Progenitor cell of endocrine pancreas (in vitro differentiated cells): ENCODE data around the gene KCNMA1. TPM values are rescaled to one million over a fixed set of nuclear protein-coding genes. Genes with fewer than 3 reads are reported as not detected.

Experiments
- DNase-seq: peaks from one replicate; pipeline ENCODE4 v3.0.0; 2021; ENCODE audit warnings: low spot score; ENCODE audit not compliant: unreplicated experiment
- H3K27ac Mint-ChIP-seq: 2 replicates; pipeline ENCODE4 v1.8.0; 2021; ENCODE audit warnings: mild to moderate bottlenecking, moderate library complexity, mixed read lengths
- H3K27me3 Mint-ChIP-seq: 2 replicates; pipeline ENCODE4 v1.8.0; 2021; ENCODE audit warnings: mixed read lengths
- H3K36me3 Mint-ChIP-seq: 2 replicates; pipeline ENCODE4 v1.8.0; 2022; ENCODE audit warnings: mixed read lengths; ENCODE audit not compliant: insufficient read depth
- H3K4me1 Mint-ChIP-seq: 2 replicates; pipeline ENCODE4 v1.8.0; 2021; ENCODE audit warnings: low read depth, mixed read lengths
- H3K4me3 Mint-ChIP-seq: 2 replicates; pipeline ENCODE4 v1.8.0; 2021; ENCODE audit warnings: low read depth, mild to moderate bottlenecking, moderate library complexity, mixed read lengths
- H3K9me3 Mint-ChIP-seq: 2 replicates; pipeline ENCODE4 v1.8.0; 2021; ENCODE audit warnings: low read depth, mixed read lengths
- total RNA-seq: library from RNA; stranded (reverse); gene quantifications from 2 replicates; pipeline ENCODE4 v1.2.1, GENCODE V29; 2021
- TF ChIP-seq, protein P1 (sequence below): fragments of 200-600 bp; sonication (generic); IDR thresholded peaks from one replicate; pipeline ENCODE4 v1.5.0; 2021; ENCODE audit warnings: antibody characterized with exemption, mild to moderate bottlenecking; ENCODE audit not compliant: unreplicated experiment

Gene KCNMA1
- total RNA-seq, 1 donor from 2014 or later: 5.8 TPM

DNA sequence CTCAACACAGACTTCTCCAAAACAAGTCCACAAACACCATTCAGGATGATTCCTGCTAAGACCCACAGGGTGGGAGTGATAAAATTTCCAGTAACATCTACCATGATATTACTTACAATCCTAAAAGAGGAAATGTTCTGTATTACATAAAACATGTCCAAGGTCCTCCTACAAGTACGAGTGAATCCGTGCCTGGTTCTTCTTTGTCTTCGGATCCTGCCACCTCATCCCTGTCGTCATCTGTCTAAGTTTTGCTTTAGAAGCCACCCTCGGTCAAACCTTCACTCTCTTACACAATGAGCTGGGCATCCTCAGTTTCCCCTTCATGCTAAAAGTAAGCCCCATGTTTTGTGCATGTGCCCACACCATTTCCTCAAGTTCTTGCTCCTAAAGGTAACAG lies 279.0 kb downstream of the KCNMA1 start:
- Mint-ChIP-seq H3K4me1 (no peaks in the 10 kb centered on the region), H3K9me3 (no peaks in the 10 kb centered on the region), H3K36me3 (no peaks in the 10 kb centered on the region), H3K4me3 (no peak overlapping the region), H3K27ac (no peak overlapping the region), H3K27me3 (peaks cover 7% of the 10 kb centered on the region)
- DNase-seq: no peak
- TF ChIP-seq, protein P1, sequence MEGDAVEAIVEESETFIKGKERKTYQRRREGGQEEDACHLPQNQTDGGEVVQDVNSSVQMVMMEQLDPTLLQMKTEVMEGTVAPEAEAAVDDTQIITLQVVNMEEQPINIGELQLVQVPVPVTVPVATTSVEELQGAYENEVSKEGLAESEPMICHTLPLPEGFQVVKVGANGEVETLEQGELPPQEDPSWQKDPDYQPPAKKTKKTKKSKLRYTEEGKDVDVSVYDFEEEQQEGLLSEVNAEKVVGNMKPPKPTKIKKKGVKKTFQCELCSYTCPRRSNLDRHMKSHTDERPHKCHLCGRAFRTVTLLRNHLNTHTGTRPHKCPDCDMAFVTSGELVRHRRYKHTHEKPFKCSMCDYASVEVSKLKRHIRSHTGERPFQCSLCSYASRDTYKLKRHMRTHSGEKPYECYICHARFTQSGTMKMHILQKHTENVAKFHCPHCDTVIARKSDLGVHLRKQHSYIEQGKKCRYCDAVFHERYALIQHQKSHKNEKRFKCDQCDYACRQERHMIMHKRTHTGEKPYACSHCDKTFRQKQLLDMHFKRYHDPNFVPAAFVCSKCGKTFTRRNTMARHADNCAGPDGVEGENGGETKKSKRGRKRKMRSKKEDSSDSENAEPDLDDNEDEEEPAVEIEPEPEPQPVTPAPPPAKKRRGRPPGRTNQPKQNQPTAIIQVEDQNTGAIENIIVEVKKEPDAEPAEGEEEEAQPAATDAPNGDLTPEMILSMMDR: no peak

DNA sequence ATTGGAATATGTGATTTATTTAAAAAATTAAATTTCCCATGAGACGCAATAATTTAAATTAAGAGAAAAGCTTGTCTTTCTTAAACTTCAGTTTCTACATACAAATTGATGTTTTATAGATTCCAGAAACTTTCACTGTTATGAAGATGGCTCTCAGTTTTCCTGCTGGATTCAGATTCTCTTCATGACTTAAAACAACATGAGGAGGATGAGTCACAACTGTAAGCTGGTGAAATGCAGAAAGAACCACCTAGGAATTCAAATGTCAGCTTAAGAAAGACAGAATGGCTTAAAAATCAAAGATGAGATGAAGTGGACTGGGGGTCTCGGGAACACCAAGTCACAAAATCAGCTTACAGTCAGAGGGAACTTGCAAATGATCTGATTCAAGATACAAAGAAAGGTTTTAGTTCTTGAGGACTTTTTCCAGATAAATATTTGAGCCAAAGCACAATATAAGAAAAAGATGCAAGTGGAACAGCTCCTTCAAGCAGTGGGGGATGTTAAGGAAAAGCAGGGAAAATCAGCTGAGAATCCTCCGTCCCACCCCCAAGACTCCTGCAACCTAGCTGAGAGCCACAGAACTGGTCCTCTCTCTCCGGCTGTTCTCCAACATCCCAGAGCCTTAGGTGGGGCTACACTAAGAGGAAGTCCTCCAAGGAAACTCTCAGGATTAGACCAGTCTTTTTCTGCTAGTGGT lies 279.8 kb downstream of the KCNMA1 start:
- H3K36me3 Mint-ChIP-seq: no peaks in the 10 kb centered on the region
- no peaks in the 10 kb centered on the region for H3K9me3 Mint-ChIP-seq
- H3K27me3 Mint-ChIP-seq: peaks cover 5% of the 10 kb centered on the region
- H3K27ac Mint-ChIP-seq: no peak overlapping the region
- no peaks in the 10 kb centered on the region for H3K4me1 Mint-ChIP-seq
- no peak overlapping the region for H3K4me3 Mint-ChIP-seq
- no peak for DNase-seq
- TF ChIP-seq, protein P1: no peak

DNA sequence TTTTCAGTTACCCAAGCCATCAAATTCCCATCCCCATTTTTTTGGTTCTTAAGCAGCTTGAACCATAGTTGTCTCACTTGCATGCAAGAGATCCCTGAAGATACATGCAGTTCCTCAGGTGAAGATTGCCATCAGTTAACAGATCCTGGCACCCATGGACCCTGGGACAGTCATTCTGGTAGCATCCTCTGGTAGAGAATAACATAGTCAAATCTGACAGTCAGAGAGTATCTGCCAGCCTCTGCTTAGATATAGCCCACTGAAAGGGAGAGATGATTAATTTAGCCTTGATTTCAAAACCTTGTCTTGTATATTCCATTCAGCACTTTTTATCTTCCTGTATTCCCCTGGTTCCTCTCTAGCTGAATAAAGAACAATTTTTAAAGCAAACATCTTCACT lies 280.4 kb downstream of the KCNMA1 start:
- Mint-ChIP-seq H3K27me3 (peaks cover 5% of the 10 kb centered on the region), H3K4me3 (no peak overlapping the region), H3K4me1 (no peaks in the 10 kb centered on the region), H3K9me3 (no peaks in the 10 kb centered on the region), H3K27ac (no peak overlapping the region), H3K36me3 (no peaks in the 10 kb centered on the region)
- no peak for DNase-seq
- TF ChIP-seq, protein P1: no peak

DNA sequence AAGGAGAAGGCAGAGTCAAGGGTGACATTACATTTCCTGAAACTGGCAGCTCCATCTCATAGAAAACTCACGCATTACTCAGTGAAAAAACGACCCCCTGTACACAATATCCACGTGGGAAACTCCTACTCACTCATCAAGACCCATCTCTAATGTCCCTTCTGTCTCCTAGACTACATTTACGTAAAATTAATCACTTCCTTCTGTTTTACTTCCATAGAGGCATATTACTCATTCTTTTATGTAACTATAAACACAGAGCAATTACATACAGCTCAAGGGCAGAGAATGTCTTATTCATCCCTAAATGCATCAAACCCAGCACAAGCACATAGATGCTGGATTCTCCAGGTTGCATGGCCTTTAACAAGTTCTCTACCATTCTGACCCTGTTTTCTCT lies 281.8 kb downstream of the KCNMA1 start:
- Mint-ChIP-seq H3K4me1 (no peaks in the 10 kb centered on the region), H3K9me3 (no peaks in the 10 kb centered on the region), H3K27me3 (peaks cover 5% of the 10 kb centered on the region), H3K4me3 (no peak overlapping the region), H3K27ac (no peak overlapping the region), H3K36me3 (no peaks in the 10 kb centered on the region)
- no peak for DNase-seq
- TF ChIP-seq, protein P1: no peak

DNA sequence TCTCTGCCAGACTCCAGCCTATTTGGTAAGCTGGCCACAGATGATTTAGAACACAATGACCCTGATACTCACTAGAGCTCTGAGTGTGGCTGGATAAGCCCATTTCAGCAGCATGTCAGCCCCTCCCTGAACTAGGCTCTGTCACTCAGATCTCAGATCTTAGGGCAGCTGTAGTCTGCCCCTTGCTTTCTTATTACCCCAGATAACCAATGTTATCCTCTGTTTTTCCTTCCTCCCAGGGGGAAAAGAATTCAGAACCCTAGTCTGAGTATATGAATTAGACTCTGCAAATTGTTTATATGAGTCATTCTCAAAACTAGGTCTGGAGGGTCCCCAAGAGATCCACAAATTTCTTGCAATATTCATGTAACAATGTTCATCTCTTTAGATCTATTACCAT lies 286.2 kb downstream of the KCNMA1 start:
- Mint-ChIP-seq H3K27me3 (no peaks in the 10 kb centered on the region), H3K9me3 (no peaks in the 10 kb centered on the region), H3K27ac (no peak overlapping the region), H3K4me1 (peaks cover 3% of the 10 kb centered on the region), H3K36me3 (no peaks in the 10 kb centered on the region), H3K4me3 (no peak overlapping the region)
- DNase-seq: no peak
- TF ChIP-seq, protein P1: no peak
